HEK293T (cell line): Measurements from ENCODE around the gene ANKRD40CL.

Experiments
- ELF4 ChIP-seq: fragments of 450-650 bp; IDR thresholded peaks from 2 replicates; pipeline ENCODE4 v1.6.1; 2017; ENCODE audit warnings: antibody characterized with exemption
- FOXA1 ChIP-seq: fragments of 450-650 bp; IDR thresholded peaks from 2 replicates; pipeline ENCODE4 v1.6.1; 2016; ENCODE audit warnings: mild to moderate bottlenecking
- HDGF ChIP-seq: fragments of 450-650 bp; IDR thresholded peaks from 2 replicates; pipeline ENCODE4 v1.6.1; 2017; ENCODE audit warnings: antibody characterized with exemption, borderline replicate concordance
- SP1 ChIP-seq: fragments of 450-650 bp; IDR thresholded peaks from 2 replicates; pipeline ENCODE4 v1.6.1; 2017

DNA sequence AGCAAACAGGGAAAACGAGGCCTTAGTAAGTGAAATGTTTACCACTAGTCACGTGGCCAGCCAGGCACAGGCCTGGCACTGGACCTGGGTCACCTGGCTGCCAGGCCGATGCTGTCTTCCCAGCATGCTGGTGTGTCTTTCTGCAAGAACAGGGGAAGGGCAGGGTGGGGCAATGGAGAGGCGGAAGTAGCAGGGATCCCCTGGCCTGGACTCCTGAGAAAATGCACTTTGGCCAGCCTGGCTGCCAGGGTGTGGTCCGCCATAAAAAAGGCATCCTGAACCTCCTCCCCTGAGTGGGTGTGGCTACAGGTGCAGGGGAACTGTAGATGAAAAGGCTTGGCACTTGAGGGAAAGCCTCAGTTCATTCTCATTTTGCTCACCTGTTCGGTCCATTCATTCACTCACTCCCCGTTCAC, 1.0 kb upstream of the ANKRD40CL start:
- no peak for TF ChIP-seq ELF4
- no peak for TF ChIP-seq HDGF
- no peak for TF ChIP-seq FOXA1
- TF ChIP-seq SP1, result no peak
